K562 (cell line): ENCODE data around the gene ADRA2A. TPM values are rescaled to one million over a fixed set of nuclear protein-coding genes. Genes with fewer than 3 reads are reported as not detected.

ENCODE experiments used
- ATAC-seq: fragments of 200-7000 bp; cut with Tn5 transposase; 3 replicates; pipeline ENCODE4 v1.9.1; 2020; ENCODE audit warnings: moderate library complexity
- BruUV-seq: library from RNA; stranded (reverse); fragments of 400-500 nt; replicated peaks from 2 replicates; lab custom pipeline; 2021; lab: Mats Ljungman, UMichigan
- CTCF ChIA-PET: fragments of 300-600 bp; formaldehyde crosslinking; extraction: SDS; loops from one replicate; lab custom pipeline; 2021; ENCODE audit warnings: low intra/inter-chr PET ratio; lab: Yijun Ruan, JAX
- POLR2A ChIA-PET: fragments of 300-600, 350-650 bp; sonication (Branson Sonifier 250); formaldehyde crosslinking; extraction: SDS; loops from one replicate; lab custom pipeline; 2021; ENCODE audit warnings: antibody characterized with exemption, inconsistent platforms; lab: Yijun Ruan, JAX
- DNase-seq, 4 experiments: peaks; one replicate each; pipeline versions ENCODE4 v3.0.0 to v3.0.0-alpha.2; 2011 to 2018; ENCODE audit warnings: low spot score in 3 of 4, mixed read lengths in 3 of 4; ENCODE audit errors: extremely low read depth in 1 of 4
- FAIRE-seq: peaks from 2 replicates; lab custom pipeline; 2011; peaks lifted over from hg19 to GRCh38; lab: Jason Lieb, UNC
- H2AFZ ChIP-seq: 2 replicates; pipeline ENCODE4 v1.6.0; 2011; ENCODE audit warnings: low read depth, low read length, control low read depth, inconsistent platforms
- H3K27ac ChIP-seq: fragments of 200-600 bp; 3 replicates; pipeline ENCODE4 v1.8.0; 2011; ENCODE audit warnings: low read depth, mild to moderate bottlenecking, control low read depth, inconsistent platforms, low read length, moderate library complexity, mixed read lengths; ENCODE audit errors: extremely low read depth
- H3K27me3 ChIP-seq, 2 experiments: fragments of 300-600 bp in 1 of 2; 2 replicates in 1 of 2; 3 replicates in 1 of 2; pipeline versions ENCODE4 v1.6.0 to v1.8.0; 2011; ENCODE audit warnings: inconsistent platforms in 2 of 2, low read length in 2 of 2, mild to moderate bottlenecking in 1 of 2, mixed read lengths in 1 of 2, moderate library complexity in 1 of 2; ENCODE audit not compliant: control insufficient read depth in 2 of 2, insufficient read depth in 2 of 2
- H3K36me3 ChIP-seq: fragments of 300-600 bp; 3 replicates; pipeline ENCODE4 v1.8.0; 2011; ENCODE audit warnings: mild to moderate bottlenecking, low read length, inconsistent platforms; ENCODE audit not compliant: control insufficient read depth, insufficient read depth
- H3K4me1 ChIP-seq, 2 experiments: fragments of 200-600 bp in 1 of 2; replicated peaks in 1 of 2; 2 replicates in 1 of 2; 3 replicates in 1 of 2; pipeline versions ENCODE4 v1.5.1 to v1.8.0; 2011; ENCODE audit warnings: inconsistent platforms in 2 of 2, low read length in 2 of 2, mild to moderate bottlenecking in 1 of 2, mixed read lengths in 1 of 2, moderate library complexity in 1 of 2; ENCODE audit not compliant: control insufficient read depth in 2 of 2, insufficient read depth in 2 of 2
- H3K4me2 ChIP-seq: 2 replicates; pipeline ENCODE4 v1.6.1; 2011; ENCODE audit warnings: low read length, control low read depth, inconsistent platforms, mixed read lengths; ENCODE audit not compliant: insufficient read depth
- H3K4me3 ChIP-seq: fragments of 200-600 bp; sonication (generic), shearing (Covaris generic); 2 replicates; pipeline ENCODE4 v1.5.1; 2016; ENCODE audit warnings: control low read depth, inconsistent platforms
- H3K79me2 ChIP-seq: fragments of 200-600 bp; 3 replicates; pipeline ENCODE4 v1.8.0; 2011; ENCODE audit warnings: low read length, inconsistent platforms; ENCODE audit not compliant: control insufficient read depth, insufficient read depth
- H3K9ac ChIP-seq, 2 experiments: 2 replicates each; pipeline versions ENCODE4 v1.6.0 to v1.6.1; 2011; ENCODE audit warnings: low read depth in 2 of 2, low read length in 2 of 2, control low read depth in 1 of 2, inconsistent platforms in 1 of 2, mild to moderate bottlenecking in 1 of 2, mixed read lengths in 1 of 2; ENCODE audit not compliant: insufficient read depth in 1 of 2
- H3K9me1 ChIP-seq: one replicate; pipeline ENCODE4 v1.6.0; 2011; ENCODE audit warnings: inconsistent platforms, mild to moderate bottlenecking, low read length, moderate library complexity; ENCODE audit not compliant: control insufficient read depth, insufficient read depth
- H3K9me3 ChIP-seq: replicated peaks from 2 replicates; pipeline ENCODE4 v1.5.1; 2011; ENCODE audit warnings: low read depth, low read length, inconsistent platforms; ENCODE audit not compliant: control insufficient read depth, insufficient read depth
- H4K20me1 ChIP-seq: replicated peaks from 2 replicates; pipeline ENCODE4 v1.6.1; 2011; ENCODE audit warnings: low read length, inconsistent platforms, mixed read lengths; ENCODE audit not compliant: control insufficient read depth, insufficient read depth
- CBFA2T2 ChIP-seq: fragments of 450-650 bp; conservative IDR thresholded peaks from 2 replicates; pipeline ENCODE4 v1.6.1; 2017; ENCODE audit warnings: mild to moderate bottlenecking
- HDAC2 ChIP-seq: fragments of 450-650 bp; IDR thresholded peaks from 2 replicates; pipeline ENCODE4 v1.6.1; 2016; ENCODE audit warnings: mild to moderate bottlenecking
- HDAC8 ChIP-seq: fragments of 450-650 bp; IDR thresholded peaks from 2 replicates; pipeline ENCODE4 v1.6.1; 2016; ENCODE audit warnings: mild to moderate bottlenecking, missing genetic modification characterization, moderate library complexity, missing compliant biosample characterization
- RBFOX2 ChIP-seq: fragments of 200-400 bp; formaldehyde crosslinking; IDR thresholded peaks from 2 replicates; pipeline ENCODE4 v1.6.1; 2017; ENCODE audit warnings: low read depth, mild to moderate bottlenecking, low read length, moderate library complexity
- TOE1 ChIP-seq, 2 experiments: fragments of 450-650 bp in 1 of 2; sonication (generic) in 1 of 2; formaldehyde crosslinking in 1 of 2; IDR thresholded peaks; 2 replicates each; pipeline versions ENCODE4 v1.7.1 to v1.8.0; 2016 to 2022; ENCODE audit warnings: borderline replicate concordance in 2 of 2, mild to moderate bottlenecking in 2 of 2, antibody characterized with exemption in 1 of 2, inconsistent platforms in 1 of 2, low read depth in 1 of 2, missing genetic modification reagents in 1 of 2, moderate library complexity in 1 of 2
- WGBS: fragments of 100-300 bp; shearing (Covaris generic); methylation state at CpG from one replicate; pipeline ENCODE4 v1.1.6; 2016; ENCODE audit warnings: low coverage, mixed read lengths; ENCODE audit not compliant: insufficient coverage; ENCODE audit errors: missing lambda C conversion rate; 5-methylcytosine and 5-hydroxymethylcytosine counted together
- in situ Hi-C: fragments of 300-500 bp; cut with MboI; formaldehyde crosslinking; loops from 4 replicates; pipeline ENCODE4 v1.15.0; 2018; ENCODE audit warnings: inconsistent platforms, mixed read lengths
- intact Hi-C: fragments of 100-400 bp; cut with micrococcal nuclease; formaldehyde crosslinking; loops from 2 replicates; pipeline ENCODE4 v1.14.2; 2022
- polyA plus RNA-seq, 8 experiments: library from polyadenylated mRNA; depleted of rRNA in 4 of 8; stranded (reverse) in 5 of 8; unstranded in 3 of 8; fragments of >200 nt; fragmentation: Nextera tagmentation in 2 of 8; fragmentation: Illumina TruSeq in 1 of 8; extraction: Ambion mirVana in 2 of 8; extraction: Trizol in 1 of 8; gene quantifications; 2 replicates each; pipeline versions ENCODE4 v1.2.1 to v1.2.3, GENCODE V29; 2011 to 2014; ENCODE audit warnings: inconsistent platforms in 1 of 8, missing spikeins in 1 of 8
- total RNA-seq, 7 experiments: library from RNA; depleted of rRNA in 6 of 7; stranded (reverse); fragments of >200 nt in 6 of 7; fragmentation: Illumina TruSeq in 2 of 7; extraction: Trizol in 2 of 7; gene quantifications; 2 replicates each; pipeline versions ENCODE4 v1.2.1 to v1.2.3, GENCODE V29; 2011 to 2021; ENCODE audit warnings: low replicate concordance in 1 of 7
- TF ChIP-seq, protein P1 (sequence below): fragments of 250-450 bp; sonication (Bioruptor Pico); IDR thresholded peaks from 2 replicates; pipeline ENCODE4 v1.5.0; 2021
- TF ChIP-seq, protein P2 (sequence below): sonication (generic); formaldehyde crosslinking; IDR thresholded peaks from 2 replicates; pipeline ENCODE4 v1.8.0; 2022; ENCODE audit warnings: mild to moderate bottlenecking, missing genetic modification reagents
- TF ChIP-seq, protein P3 (sequence below): sonication (generic); formaldehyde crosslinking; IDR thresholded peaks from 2 replicates; pipeline ENCODE4 v1.8.1; 2022; ENCODE audit warnings: missing genetic modification reagents
- TF ChIP-seq, protein P4 (sequence below): fragments of 450-650 bp; conservative IDR thresholded peaks from 2 replicates; pipeline ENCODE4 v1.6.1; 2016; ENCODE audit warnings: missing genetic modification characterization, low read depth, mild to moderate bottlenecking, missing compliant biosample characterization, moderate library complexity
- TF ChIP-seq, protein P5 (sequence below), 2 experiments: fragments of 450-650 bp; IDR thresholded peaks; 2 replicates each; pipeline ENCODE4 v1.6.1; 2018; ENCODE audit warnings: mild to moderate bottlenecking in 2 of 2, low read depth in 1 of 2; ENCODE audit not compliant: partially characterized antibody in 2 of 2

The ADRA2A gene
- total and polyA plus RNA-seq, 9 of the 15 experiments (the other 6 are each of a cell fraction or from before 2014, with no cell fraction given), result not detected

DNA sequence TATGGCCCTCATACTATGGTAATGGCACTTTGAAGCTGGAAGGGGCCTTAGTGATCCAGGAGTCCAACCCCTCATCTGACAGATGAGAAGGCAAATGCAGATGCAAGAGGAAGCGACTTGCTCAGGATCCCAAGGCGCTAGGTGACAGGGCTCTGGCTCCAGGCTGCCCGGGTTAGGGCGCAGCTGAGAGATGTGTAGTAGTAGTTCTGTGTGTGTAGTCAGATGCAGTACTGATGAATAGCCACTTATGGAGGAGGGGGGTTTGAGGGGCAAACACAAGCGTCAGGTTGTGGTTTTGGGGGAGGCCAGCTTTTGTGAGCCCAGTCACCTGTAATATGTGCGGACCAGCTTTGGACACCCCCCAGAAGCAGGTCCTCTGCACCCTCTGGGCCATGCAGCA is 4.8 kb downstream of the ADRA2A start:
- CTCF ChIA-PET, result no interaction called here
- no peak overlapping the region for H3K4me3 ChIP-seq
- intact Hi-C loops (no loop called here), in situ Hi-C loops (no loop called here)
- no peaks in the 10 kb centered on the region for H3K79me2 ChIP-seq
- no peak overlapping the region for H3K4me2 ChIP-seq
- 0% methylated on average over 6 of the region's 6 CpGs for WGBS
- H3K27ac ChIP-seq, result no peak overlapping the region
- no peak for FAIRE-seq
- no peak for ATAC-seq
- H3K27me3 ChIP-seq, result peaks cover 0 to 5% of the 10 kb centered on the region in 2 experiments; a peak in 1 of 5 replicates
- H2AFZ ChIP-seq, result no peak overlapping the region
- POLR2A ChIA-PET, result interaction anchor here (0.5 kb wide), 1 partner anchor 280 kb away, joined by 3 read pairs; no protein-coding TSS in a partner anchor
- BruUV-seq, result no TSS peak
- no peaks in the 10 kb centered on the region for H3K9me1 ChIP-seq
- H3K36me3 ChIP-seq, result no peaks in the 10 kb centered on the region
- no peaks in the 10 kb centered on the region for H3K9me3 ChIP-seq
- H3K4me1 ChIP-seq, result peaks cover 0 to under 1% of the 10 kb centered on the region in 2 experiments; a peak in 1 of 5 replicates
- no peak overlapping the region for H3K9ac ChIP-seq
- no peaks in the 10 kb centered on the region for H4K20me1 ChIP-seq
- DNase-seq, result no peak
- TF ChIP-seq RBFOX2 (no peak), HDAC2 (no peak), TOE1 (IDR thresholded peaks at IDR 0.05; ENCODE audit: borderline replicate concordance) (no peak), TOE1 (CRISPR knock-in tag; IDR thresholded peaks at IDR 0.05; ENCODE audit: borderline replicate concordance, low read depth) (no peak), CBFA2T2 (no peak), HDAC8 (tag) (no peak)
- TF ChIP-seq, protein P1, sequence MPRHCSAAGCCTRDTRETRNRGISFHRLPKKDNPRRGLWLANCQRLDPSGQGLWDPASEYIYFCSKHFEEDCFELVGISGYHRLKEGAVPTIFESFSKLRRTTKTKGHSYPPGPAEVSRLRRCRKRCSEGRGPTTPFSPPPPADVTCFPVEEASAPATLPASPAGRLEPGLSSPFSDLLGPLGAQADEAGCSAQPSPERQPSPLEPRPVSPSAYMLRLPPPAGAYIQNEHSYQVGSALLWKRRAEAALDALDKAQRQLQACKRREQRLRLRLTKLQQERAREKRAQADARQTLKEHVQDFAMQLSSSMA (CRISPR knock-in tag), result no peak
- TF ChIP-seq, protein P2, sequence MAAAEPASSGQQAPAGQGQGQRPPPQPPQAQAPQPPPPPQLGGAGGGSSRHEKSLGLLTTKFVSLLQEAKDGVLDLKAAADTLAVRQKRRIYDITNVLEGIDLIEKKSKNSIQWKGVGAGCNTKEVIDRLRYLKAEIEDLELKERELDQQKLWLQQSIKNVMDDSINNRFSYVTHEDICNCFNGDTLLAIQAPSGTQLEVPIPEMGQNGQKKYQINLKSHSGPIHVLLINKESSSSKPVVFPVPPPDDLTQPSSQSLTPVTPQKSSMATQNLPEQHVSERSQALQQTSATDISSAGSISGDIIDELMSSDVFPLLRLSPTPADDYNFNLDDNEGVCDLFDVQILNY (CRISPR knock-in tag), result no peak
- TF ChIP-seq, protein P3, sequence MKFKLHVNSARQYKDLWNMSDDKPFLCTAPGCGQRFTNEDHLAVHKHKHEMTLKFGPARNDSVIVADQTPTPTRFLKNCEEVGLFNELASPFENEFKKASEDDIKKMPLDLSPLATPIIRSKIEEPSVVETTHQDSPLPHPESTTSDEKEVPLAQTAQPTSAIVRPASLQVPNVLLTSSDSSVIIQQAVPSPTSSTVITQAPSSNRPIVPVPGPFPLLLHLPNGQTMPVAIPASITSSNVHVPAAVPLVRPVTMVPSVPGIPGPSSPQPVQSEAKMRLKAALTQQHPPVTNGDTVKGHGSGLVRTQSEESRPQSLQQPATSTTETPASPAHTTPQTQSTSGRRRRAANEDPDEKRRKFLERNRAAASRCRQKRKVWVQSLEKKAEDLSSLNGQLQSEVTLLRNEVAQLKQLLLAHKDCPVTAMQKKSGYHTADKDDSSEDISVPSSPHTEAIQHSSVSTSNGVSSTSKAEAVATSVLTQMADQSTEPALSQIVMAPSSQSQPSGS (CRISPR knock-in tag), result no peak
- TF ChIP-seq, protein P4, sequence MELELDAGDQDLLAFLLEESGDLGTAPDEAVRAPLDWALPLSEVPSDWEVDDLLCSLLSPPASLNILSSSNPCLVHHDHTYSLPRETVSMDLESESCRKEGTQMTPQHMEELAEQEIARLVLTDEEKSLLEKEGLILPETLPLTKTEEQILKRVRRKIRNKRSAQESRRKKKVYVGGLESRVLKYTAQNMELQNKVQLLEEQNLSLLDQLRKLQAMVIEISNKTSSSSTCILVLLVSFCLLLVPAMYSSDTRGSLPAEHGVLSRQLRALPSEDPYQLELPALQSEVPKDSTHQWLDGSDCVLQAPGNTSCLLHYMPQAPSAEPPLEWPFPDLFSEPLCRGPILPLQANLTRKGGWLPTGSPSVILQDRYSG (tag), result no peak
- TF ChIP-seq, protein P5, sequence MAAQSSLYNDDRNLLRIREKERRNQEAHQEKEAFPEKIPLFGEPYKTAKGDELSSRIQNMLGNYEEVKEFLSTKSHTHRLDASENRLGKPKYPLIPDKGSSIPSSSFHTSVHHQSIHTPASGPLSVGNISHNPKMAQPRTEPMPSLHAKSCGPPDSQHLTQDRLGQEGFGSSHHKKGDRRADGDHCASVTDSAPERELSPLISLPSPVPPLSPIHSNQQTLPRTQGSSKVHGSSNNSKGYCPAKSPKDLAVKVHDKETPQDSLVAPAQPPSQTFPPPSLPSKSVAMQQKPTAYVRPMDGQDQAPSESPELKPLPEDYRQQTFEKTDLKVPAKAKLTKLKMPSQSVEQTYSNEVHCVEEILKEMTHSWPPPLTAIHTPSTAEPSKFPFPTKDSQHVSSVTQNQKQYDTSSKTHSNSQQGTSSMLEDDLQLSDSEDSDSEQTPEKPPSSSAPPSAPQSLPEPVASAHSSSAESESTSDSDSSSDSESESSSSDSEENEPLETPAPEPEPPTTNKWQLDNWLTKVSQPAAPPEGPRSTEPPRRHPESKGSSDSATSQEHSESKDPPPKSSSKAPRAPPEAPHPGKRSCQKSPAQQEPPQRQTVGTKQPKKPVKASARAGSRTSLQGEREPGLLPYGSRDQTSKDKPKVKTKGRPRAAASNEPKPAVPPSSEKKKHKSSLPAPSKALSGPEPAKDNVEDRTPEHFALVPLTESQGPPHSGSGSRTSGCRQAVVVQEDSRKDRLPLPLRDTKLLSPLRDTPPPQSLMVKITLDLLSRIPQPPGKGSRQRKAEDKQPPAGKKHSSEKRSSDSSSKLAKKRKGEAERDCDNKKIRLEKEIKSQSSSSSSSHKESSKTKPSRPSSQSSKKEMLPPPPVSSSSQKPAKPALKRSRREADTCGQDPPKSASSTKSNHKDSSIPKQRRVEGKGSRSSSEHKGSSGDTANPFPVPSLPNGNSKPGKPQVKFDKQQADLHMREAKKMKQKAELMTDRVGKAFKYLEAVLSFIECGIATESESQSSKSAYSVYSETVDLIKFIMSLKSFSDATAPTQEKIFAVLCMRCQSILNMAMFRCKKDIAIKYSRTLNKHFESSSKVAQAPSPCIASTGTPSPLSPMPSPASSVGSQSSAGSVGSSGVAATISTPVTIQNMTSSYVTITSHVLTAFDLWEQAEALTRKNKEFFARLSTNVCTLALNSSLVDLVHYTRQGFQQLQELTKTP (IDR thresholded peaks at IDR 0.05; ENCODE audit: low read depth in 1 of 2, partially characterized antibody in 2 of 2), result no peak
